CD4-positive, alpha-beta T cell treated with Interleukin-6 at 100 ng/mL for 8 hours (primary cell): ENCODE results near the gene EPSTI1.
"Not testable (repeated sequence)": the region's sequence is repeated elsewhere in the genome, so short reads cannot be mapped to it uniquely, and the experiment has no call there.

ENCODE experiments used
- DNase-seq: peaks from one replicate; pipeline ENCODE4 v3.0.0-alpha.2; 2020; ENCODE audit warnings: mixed read lengths, low spot score

The EPSTI1 gene

GRCh38 chr13:43005460-43006236, 13.6 kb upstream of the EPSTI1 start:
- DNase-seq: no peak

- no peak for DNase-seq
Observed at GRCh38 chr13:43003729-43004128, 11.7 kb upstream of the EPSTI1 start.

GRCh38 chr13:43003010-43003409, 11.0 kb upstream of the EPSTI1 start:
- no peak for DNase-seq

GRCh38 chr13:43002021-43002420, 10.0 kb upstream of the EPSTI1 start:
- DNase-seq: no peak

GRCh38 chr13:43000676-43001075, 8.6 kb upstream of the EPSTI1 start:
- DNase-seq: no peak

- DNase-seq: no peak
Observed at GRCh38 chr13:42999491-42999890, 7.5 kb upstream of the EPSTI1 start.

- no peak for DNase-seq
Observed at GRCh38 chr13:42997381-42997780, 5.3 kb upstream of the EPSTI1 start.

- no peak for DNase-seq
Observed at GRCh38 chr13:42996584-42996983, 4.5 kb upstream of the EPSTI1 start.

GRCh38 chr13:42994878-42995277, 2.8 kb upstream of the EPSTI1 start:
- DNase-seq: no peak

- DNase-seq: no peak
Observed at GRCh38 chr13:42992764-42993122, 702 bp upstream of the EPSTI1 start.

- not testable (repeated sequence) for DNase-seq
Observed at GRCh38 chr13:42991233-42991897, 676 bp downstream of the EPSTI1 start.

- DNase-seq: peak; percentile 14
Observed at GRCh38 chr13:42990291-42991232, 1.5 kb downstream of the EPSTI1 start.

- DNase-seq: no peak
Observed at GRCh38 chr13:42986176-42986574, 5.9 kb downstream of the EPSTI1 start.

GRCh38 chr13:42985312-42986175, 6.5 kb downstream of the EPSTI1 start:
- DNase-seq: no peak

- DNase-seq: no peak
Observed at GRCh38 chr13:42984691-42985090, 7.3 kb downstream of the EPSTI1 start.

GRCh38 chr13:42984026-42984425, 8.0 kb downstream of the EPSTI1 start:
- no peak for DNase-seq

GRCh38 chr13:42981853-42982252, 10.2 kb downstream of the EPSTI1 start:
- DNase-seq: no peak

GRCh38 chr13:42981317-42981716, 10.7 kb downstream of the EPSTI1 start:
- DNase-seq: no peak

GRCh38 chr13:42977219-42977659, 14.8 kb downstream of the EPSTI1 start:
- DNase-seq: no peak

GRCh38 chr13:42976066-42976465, 16.0 kb downstream of the EPSTI1 start:
- no peak for DNase-seq

GRCh38 chr13:42973581-42973980, 18.5 kb downstream of the EPSTI1 start:
- no peak for DNase-seq
